ENCODE measurements around the gene CEMIP. TPM values are rescaled to one million over a fixed set of nuclear protein-coding genes. Genes with fewer than 3 reads are reported as not detected.

The CEMIP gene
- total RNA-seq, 1 donor from 2014 or later, result 0.23 TPM

DNA sequence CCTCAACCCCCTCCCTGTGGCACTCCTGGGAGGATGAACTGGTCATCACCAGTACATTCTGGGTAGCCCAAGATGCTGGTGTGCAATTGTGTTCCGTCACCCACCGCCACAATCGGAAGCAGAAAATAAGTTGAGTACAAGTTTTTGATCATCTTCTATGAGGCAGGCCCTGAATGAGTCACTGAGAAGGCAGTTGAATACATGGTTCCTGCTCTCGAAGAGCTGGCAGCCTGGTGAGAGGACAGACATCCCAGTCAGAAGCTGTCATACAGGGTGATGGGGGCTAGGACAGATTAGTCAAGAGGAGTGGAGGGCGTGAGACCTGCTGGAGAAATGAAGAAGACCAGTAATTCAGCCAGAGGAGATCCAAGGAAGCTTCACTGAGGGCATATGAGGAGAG, 6.2 kb downstream of the CEMIP start:
- no peak for DNase-seq (ENCODE audit: low spot score)

DNA sequence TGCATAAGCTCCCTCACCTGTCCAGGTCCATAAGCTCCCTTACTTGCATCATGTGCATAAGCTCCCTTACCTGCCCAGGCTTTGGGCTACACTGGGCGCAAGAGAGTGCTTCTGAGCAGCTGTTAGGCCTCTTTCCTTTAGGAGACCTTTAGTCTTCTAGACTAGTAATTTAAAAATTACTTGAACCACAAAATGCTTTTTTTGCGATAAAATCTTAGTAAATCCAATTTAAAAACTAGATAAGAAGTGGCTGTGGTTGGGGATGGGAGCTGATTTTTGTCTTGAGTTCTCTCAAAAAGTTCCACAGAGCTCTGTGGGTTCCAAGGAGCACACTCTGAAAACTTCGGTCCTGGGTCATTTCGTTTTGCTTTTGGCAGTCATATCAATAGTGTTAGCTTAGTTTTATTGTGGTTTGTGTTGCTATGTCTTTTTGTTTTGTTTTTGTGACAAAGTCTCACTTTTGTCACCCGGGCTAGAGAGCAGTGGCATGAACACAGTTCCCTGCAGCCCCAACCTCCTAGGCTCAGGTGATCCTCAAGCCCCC, 6.7 kb downstream of the CEMIP start:
- no peak for DNase-seq (ENCODE audit: low spot score)

DNA sequence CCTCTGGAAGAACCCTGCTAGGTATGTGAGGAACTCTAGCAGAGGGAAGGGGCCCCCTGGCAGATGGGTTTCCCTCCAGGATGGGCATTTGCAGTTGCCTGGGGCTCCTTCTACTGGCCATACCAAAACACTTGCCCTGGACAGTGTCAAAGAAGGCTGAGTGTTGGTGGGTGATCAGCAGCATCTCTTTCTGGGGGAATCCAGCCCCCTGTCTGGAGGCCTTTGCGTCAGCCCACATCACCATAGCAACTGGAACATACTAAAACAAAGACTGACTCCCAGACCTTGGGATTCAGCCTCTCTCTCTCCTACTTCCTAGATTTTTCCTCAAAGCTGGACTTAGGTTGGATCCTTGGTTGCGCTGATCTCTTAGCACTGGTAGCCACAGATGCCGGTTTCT, 8.1 kb downstream of the CEMIP start:
- DNase-seq (ENCODE audit: low spot score), result no peak

DNA sequence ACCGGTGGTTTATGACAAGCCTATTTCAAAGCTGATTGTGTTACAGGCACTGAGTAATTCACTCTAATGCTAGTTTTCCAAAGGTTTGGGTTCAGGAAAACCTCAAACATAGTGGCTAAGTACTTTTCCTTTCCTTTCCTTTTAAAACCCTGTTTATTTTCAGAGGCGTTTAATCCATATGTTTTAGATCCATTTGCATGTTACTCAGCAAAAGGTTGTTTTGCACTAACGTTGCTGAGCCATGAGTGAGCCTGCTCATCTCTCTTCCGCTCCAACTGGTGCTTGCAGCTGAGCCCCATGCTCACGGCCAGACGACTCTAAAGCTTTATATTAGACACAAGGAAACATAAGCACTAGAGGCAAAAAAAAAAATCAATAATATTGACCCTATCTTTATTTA, 9.4 kb downstream of the CEMIP start:
- DNase-seq (ENCODE audit: low spot score), result no peak

DNA sequence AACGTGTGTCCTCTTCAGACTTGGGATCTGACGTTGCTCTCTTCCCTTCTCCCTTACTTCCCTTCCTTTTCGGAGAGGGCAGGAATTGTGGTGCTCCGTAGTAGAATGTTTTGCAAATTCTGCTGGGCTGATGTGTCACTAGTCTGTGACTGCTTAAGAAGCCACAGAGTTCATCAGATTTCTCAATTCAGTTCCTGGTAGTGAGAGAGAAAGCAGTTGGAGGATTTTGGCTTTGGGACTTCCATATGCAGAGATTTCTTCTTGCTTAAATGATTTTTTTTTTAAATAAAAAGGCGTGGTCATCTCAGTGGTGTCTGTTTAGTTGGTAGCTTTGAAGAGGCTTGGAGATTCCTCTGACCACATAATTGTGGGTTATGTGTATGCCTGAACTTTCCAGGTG, 10.1 kb downstream of the CEMIP start:
- no peak for DNase-seq (ENCODE audit: low spot score)

DNA sequence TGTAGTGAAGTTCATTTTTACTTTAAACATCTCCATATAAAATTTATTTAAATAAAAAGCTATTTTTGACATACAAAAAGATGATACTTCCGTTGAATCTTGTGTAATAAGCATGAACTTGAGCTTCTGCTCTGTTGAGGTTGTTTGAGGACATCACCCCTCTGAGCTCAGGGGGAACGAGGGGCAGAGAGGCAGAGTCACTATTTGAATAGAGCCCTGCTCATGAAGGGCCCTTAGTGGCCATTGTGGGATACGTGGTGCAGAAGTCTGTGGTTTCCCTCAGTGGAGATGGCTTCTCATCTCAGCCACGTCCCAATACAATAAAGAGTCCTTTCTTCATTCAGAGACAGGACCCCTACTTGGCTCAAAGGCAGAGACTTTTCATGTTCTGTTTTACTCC, 10.6 kb downstream of the CEMIP start:
- no peak for DNase-seq (ENCODE audit: low spot score)

DNA sequence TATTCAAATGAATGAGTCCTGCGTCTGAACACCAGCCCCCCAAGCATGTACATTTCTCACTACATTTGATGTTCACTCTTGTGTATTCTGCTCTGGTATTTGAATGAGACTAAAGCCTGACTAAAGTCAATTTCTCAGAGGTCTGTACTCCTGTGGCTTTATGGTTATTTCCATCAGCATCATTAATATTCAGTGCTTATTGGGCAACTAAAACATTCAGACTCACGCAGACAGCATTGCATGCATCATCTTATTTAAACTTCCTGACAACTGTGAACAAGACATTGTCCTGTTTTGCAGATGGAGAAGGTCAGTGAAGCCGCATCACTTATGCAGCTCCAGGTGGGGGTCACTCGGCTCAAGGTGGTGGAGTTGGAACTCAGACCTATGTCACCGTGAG, 11.1 kb downstream of the CEMIP start:
- no peak for DNase-seq (ENCODE audit: low spot score)

DNA sequence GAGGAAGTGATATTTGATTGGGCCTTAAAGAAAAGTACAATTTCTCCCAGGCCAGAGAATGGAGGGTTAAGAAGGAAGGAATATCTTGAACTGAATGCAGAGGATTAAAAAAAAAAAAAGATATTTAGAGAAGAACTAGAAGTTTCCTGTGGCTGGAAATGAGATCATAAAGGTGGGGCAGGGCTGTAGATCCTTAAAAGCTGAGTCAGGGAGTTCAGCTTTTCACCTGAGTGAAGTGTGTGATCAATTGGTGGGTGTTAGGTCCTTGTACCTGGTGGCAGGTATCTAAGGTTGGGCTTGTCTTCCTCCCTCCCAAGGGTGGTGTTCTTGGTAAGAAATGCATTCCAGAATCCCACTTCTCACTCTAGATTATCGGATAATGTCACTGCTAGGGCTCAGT, 11.8 kb downstream of the CEMIP start:
- no peak for DNase-seq (ENCODE audit: low spot score)

DNA sequence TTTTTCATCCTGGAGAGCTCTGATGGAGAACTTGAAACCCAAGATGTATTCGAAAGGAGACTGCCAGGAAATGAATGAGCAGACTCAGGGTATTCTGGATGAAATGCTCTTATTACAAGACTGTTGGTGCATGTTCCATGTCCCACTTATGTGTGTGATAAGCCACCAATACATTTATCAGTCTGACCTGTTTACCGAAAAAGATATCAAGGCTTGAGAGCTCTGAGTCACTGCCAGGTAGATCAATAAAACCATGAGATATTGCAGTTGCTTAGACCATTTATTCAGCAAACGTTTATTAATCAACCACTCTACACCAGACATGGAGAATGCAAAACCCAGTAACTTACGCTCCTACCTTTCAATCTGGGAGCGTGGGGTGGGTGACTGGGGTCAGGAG, 17.2 kb downstream of the CEMIP start:
- DNase-seq (ENCODE audit: low spot score), result no peak

DNA sequence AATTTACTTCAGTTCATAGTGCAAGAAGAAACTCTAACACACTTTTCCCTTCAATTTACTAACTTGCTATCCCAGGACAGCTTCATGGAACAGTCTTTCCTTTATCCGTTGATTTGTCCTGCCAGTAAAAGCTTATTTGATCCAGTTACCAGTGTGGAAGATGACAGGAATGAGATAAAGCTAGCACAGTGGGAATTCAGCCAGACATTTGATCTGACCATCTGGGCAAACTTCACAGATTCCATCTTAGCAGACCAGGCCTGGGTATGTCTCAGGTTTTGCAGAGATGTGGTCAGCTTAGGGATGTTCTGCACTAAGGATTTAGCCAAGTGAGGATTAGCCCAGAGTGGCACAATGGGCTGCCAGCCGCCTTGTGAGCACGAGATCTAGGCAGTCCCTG, 19.7 kb downstream of the CEMIP start:
- DNase-seq (ENCODE audit: low spot score), result no peak

DNA sequence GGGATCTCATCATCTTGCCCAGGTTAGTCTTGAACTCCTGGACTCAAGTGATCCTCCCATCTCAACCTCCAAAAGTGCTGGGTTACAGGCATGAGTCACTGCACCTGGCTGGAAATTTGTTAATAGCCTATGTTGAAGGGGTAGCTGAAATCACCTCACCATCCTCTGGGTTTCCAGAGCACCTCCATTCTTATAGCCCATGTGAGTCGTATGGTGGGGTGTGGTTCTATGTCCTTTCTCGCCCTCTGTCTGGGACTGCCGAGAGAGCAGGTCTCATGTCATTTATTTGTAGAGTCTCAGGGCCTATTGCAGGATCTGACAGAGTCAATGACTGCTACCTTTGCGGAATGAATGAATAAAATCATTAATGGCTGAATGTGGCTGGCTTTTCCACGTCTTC, 20.9 kb downstream of the CEMIP start:
- DNase-seq (ENCODE audit: low spot score), result no peak

DNA sequence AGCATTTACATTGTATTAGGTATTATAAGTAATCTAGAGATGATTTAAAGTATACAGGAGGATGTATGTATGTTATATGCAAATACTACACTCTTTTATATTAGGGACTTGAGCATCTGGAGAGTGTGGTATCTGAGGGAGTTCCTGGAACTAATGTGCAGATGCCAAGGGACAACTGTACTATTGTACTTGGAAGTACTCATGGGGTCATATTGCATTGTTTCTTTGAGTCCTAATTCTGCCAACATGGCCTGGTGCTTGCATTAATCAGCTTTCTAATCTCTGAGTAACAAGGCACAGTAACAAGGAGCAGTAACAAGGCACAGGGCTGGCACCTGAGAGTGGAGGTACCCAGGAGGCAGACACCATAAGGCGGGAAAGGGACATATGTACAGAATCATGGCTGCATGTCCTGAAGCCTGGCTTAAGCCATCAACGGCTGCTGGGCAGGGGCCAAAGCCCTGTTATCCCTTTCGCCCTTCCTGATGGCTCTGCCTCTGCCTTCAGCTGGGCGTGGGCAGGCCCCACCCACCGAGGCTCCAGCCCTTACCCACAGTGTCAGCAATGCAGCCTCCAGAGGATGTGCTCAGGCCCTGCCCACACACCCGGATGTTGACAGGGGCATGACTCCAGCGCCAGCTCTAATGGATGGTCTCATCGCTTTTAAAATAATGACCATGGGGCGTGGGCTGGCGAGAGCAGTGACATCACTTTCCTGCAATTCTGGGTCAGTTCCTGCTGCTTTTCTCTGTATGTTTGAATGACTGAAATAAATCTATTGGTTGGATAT, 22.9 kb downstream of the CEMIP start:
- DNase-seq (ENCODE audit: low spot score), result no peak

DNA sequence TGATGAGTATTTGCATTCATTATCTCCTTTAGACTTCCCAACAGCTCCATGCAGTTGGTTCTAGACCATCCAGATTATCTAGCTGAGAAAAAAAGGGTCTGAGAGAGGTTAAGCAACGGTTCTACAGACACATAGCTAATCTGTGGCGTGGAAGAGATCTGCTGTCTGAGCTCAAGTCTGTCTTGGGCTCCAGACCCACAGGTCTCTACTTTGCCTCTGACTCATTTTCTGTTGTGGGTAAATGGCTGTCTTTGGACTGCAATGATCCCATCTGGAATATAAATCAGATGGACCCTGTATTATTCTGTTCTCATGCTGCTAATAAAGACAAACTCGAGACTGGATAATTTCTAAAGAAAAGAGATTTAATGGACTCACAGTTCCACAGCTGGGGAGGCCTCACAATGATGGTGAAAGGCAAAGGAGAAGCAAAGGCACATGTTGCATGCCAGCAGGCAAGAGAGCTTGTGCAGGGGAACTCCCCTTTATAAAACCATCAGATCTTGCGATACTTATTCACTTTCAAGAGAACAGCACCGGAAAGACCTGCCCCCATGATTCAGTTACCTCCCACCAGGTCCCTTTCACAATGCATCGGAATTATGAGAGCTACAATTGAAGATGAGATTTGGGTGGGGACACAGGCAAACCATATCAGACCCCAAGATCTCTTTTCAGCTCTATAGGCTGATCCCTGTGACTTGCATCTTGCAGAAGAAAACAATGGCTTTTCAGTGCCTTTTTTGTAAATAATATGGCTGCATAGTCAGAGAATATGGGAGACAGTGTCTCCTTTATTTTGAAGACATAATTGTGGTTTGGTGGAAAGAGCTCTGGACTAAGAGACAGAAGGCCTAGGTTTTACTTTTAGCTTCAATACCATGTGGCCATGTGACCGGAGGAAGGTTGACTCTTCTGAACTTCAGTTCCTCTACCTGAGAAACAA, 24.7 kb downstream of the CEMIP start:
- DNase-seq (ENCODE audit: low spot score), result no peak

DNA sequence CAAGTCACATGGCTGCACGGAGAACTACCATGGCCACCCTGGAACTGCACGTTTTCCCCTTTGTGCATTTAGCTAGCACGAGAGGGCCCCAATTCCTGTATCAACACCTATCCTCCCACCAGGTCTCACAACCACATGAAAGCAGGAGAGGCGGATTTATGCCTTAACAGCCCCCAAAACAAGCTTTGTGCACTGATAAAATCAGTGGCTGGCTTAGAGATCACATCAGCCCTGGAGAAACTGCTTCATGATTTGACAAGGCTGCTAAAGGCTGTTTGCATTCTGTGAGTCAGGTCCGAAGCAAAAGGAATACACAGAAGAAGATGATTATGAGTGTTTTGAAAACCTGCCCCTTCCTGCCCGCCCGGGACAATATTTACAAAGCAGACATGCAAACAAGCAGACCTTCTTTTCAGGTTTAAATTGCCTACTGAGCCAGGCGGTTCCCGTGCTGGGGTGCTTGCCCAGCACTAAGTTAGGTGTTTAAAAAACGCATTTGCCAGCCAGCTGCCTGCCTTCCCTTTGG, 25.9 kb downstream of the CEMIP start:
- peak; percentile 48 for DNase-seq (ENCODE audit: low spot score)

DNA sequence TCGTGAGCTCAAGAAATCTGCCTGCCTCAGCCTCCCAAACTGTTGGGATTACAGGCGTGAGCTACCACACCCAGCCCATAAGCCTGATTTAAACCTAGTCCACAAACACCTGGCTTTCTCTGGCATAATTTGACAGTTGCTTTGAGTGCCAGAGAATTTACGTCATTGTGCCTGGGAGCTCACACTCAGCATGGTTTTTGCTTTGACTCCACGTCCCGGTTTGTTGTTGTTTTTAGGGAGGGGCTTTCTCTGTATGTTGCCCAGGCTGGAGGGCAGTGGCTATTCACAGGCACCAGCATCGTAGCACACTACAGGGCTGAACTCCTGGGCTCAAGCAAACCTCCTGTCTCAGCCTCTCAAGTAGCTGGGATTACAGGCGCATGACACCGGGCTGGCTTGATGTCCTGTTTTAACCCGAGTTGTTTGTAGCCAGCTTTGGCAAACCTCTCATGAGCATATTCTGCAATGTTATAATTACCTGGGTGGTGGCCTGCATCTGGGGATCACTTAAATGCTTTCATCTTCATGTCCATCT, 32.7 kb downstream of the CEMIP start:
- no peak for DNase-seq (ENCODE audit: low spot score)

DNA sequence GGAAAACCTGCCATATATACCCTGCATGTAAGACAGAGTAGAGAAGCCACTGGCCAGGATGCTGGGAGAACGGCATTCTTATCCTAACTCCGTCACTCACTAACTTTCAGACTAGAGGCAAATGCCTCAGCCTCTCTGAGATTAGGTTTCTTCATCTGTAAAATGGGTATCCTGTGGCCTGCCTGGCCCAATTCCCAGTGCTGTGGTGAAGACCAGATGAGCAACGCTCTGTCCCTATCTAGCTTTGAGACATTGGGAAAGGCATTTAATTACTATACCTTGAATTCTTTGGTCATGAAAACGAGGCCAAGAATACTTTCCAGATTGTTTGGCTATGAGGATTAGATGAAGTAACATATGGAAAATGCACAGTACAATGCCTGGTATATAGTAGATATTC, 35.9 kb downstream of the CEMIP start:
- DNase-seq (ENCODE audit: low spot score), result no peak

DNA sequence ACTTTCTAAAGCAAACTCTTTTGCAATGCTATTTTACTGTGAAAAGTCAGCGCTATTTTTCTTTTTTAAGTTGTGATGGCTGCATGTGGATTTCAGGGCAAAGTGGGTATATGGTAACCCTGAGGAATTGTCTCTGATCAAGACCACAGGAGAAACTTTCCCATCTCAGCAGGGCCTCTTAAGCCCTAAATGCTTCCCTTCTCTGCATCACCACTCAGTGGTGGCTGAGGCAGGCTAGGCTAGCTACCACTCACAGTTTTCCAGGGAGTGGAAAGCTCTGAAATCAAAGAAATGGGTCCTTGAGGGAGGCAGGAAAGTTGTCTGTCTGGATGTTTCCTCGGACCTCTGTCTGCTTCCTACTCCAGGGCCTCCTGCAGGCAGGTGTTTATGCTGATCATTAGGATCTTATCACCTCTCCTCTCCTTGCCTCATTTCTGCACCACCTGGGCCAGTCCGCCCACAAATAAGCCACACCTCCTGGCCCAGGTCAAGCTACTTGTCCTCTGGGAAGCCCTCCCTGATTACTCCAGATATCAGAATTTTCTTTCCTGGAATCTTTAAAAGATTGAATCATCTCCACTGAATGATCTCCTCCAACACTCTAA, 37.0 kb downstream of the CEMIP start:
- DNase-seq (ENCODE audit: low spot score), result no peak

DNA sequence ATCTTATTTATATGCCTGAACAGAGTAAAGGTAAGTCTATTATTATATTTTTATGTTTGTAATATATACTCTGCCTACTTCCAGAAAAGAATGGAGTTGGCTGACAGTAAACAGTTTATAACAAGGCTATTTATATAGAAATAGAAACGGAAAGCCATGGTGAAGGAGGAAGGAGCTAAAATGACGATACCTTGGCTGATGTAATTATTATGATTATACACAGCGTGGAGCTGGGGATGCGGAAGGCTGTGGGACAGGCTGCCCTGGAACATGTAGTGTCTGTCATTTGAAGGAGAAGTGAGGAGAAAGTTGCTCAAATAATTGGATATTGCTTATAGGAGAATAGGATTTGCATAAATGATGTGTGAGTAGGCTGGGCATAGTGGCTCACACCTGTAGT, 37.8 kb downstream of the CEMIP start:
- no peak for DNase-seq (ENCODE audit: low spot score)

DNA sequence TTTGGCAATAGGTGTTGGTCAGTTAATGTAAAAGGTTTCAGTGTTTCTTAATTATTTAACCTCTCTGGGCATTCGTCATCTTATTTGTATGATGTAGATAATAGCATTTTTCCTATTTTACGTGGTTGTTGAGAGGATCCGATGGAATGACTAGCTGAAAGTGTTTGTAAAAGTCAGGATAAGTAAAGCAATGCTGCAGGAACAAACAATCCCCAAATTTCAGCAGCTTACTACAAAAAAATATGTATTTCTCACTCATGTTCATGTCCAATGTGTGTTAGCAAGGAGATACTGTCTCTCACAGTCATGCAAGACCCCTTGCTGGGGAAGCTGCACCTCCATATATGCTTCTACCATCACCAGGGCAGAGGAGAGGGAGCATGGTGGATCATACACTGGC, 38.7 kb downstream of the CEMIP start:
- no peak for DNase-seq (ENCODE audit: low spot score)

DNA sequence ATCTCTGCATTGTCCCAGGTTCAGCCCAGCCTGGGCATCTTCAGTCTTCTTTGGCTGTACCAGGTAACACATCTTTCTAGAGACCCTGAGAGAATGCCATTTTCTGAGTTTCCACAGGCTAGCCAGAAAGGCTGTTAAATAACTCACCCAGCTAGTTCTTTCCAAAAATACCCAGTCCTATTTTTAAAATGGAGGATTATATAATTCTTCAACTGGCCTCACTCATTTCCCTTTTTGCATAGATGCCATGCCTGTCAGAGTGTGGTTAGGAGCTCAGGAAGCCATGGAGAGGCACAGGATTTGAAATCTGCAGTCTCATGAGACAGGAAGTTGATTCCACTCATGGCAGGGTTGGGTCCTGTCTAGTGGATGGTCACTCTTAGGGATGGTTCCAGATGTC, 39.8 kb downstream of the CEMIP start:
- no peak for DNase-seq (ENCODE audit: low spot score)

DNA sequence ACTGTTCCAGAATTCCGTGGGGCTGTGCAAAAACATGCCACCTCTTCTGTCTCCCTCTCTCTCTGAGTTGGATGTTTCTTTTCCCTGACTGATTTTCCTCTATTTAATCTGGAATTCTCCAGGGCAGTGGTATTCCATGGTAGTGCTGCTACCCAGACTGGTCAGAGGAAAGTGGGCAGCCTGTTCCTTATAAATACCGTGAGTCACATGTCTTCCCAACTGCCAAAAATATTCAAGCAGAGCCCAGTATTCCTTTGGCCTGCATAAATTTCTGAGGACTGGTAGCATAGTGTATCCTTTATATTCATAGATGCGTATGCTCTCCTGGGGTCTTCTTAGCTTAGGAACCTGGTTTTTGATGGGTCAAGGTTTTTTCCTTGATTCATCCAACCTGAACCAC, 40.9 kb downstream of the CEMIP start:
- no peak for DNase-seq (ENCODE audit: low spot score)

DNA sequence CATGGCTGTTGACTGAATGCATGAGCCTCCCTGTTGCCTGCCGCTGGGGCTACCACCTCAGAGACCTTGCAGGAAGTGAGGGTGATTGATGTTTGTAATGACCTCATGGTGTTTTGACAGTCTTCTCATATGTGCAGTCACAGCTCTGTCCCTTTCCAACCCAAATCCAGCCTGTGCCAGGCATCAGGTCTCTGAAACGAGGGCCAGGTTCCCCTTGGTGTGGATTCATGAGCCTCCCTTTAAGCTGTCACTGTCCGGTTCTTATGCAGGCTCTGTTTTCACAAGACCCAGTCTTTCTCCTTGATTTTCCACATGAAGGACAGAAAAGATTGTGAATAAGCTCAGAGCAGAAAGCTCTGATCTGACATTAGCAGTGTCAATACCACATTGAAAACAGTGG, 43.1 kb downstream of the CEMIP start:
- DNase-seq (ENCODE audit: low spot score), result no peak

Measured in ureter (tissue), 1 donor.